ENCODE data around the gene ZFHX3.
A peak's percentile ranks its signal among the peaks of the same experiment; 100 is the strongest.

The ZFHX3 gene

GRCh38 chr16:72847187-72848027 is 200.5 kb downstream of the ZFHX3 start:
- no peak for DNase-seq (ENCODE audit: low spot score)

GRCh38 chr16:72846594-72846993 is 201.3 kb downstream of the ZFHX3 start:
- no peak for DNase-seq (ENCODE audit: low spot score)

- DNase-seq (ENCODE audit: low spot score): no peak
Observed at GRCh38 chr16:72845322-72846020, 202.5 kb downstream of the ZFHX3 start.

GRCh38 chr16:72844225-72844920 is 203.6 kb downstream of the ZFHX3 start:
- DNase-seq (ENCODE audit: low spot score): no peak

- DNase-seq (ENCODE audit: low spot score): no peak
Observed at GRCh38 chr16:72841506-72841905, 206.4 kb downstream of the ZFHX3 start.

GRCh38 chr16:72840631-72841381 is 207.1 kb downstream of the ZFHX3 start:
- no peak for DNase-seq (ENCODE audit: low spot score)

- DNase-seq (ENCODE audit: low spot score): no peak
Observed at GRCh38 chr16:72838951-72839350, 209.0 kb downstream of the ZFHX3 start.

- no peak for DNase-seq (ENCODE audit: low spot score)
Observed at GRCh38 chr16:72838586-72838910, 209.4 kb downstream of the ZFHX3 start.

GRCh38 chr16:72837846-72838585 is 209.9 kb downstream of the ZFHX3 start:
- DNase-seq (ENCODE audit: low spot score): no peak

- no peak for DNase-seq (ENCODE audit: low spot score)
Observed at GRCh38 chr16:72836985-72837384, 210.9 kb downstream of the ZFHX3 start.

GRCh38 chr16:72836181-72836580 is 211.7 kb downstream of the ZFHX3 start:
- no peak for DNase-seq (ENCODE audit: low spot score)

GRCh38 chr16:72835086-72835485 is 212.8 kb downstream of the ZFHX3 start:
- no peak for DNase-seq (ENCODE audit: low spot score)

GRCh38 chr16:72834499-72834898 is 213.4 kb downstream of the ZFHX3 start:
- DNase-seq (ENCODE audit: low spot score): no peak

GRCh38 chr16:72833969-72834368 is 214.0 kb downstream of the ZFHX3 start:
- DNase-seq (ENCODE audit: low spot score): no peak

- DNase-seq (ENCODE audit: low spot score): no peak
Observed at GRCh38 chr16:72833482-72833881, 214.4 kb downstream of the ZFHX3 start.

GRCh38 chr16:72832621-72833248 is 215.2 kb downstream of the ZFHX3 start:
- DNase-seq (ENCODE audit: low spot score): peak; percentile 48

GRCh38 chr16:72829846-72830775 is 217.8 kb downstream of the ZFHX3 start:
- no peak for DNase-seq (ENCODE audit: low spot score)

GRCh38 chr16:72827866-72828265 is 220.1 kb downstream of the ZFHX3 start:
- no peak for DNase-seq (ENCODE audit: low spot score)

GRCh38 chr16:72825912-72826621 is 221.9 kb downstream of the ZFHX3 start:
- DNase-seq (ENCODE audit: low spot score): no peak
